ENCODE results near the gene PRDM1. TPM values are rescaled to one million over a fixed set of nuclear protein-coding genes. Genes with fewer than 3 reads are reported as not detected.

PRDM1 gene
- total and polyA plus RNA-seq, 8 donors, result 5.5 to 11.1 (median 8.8) TPM

DNA sequence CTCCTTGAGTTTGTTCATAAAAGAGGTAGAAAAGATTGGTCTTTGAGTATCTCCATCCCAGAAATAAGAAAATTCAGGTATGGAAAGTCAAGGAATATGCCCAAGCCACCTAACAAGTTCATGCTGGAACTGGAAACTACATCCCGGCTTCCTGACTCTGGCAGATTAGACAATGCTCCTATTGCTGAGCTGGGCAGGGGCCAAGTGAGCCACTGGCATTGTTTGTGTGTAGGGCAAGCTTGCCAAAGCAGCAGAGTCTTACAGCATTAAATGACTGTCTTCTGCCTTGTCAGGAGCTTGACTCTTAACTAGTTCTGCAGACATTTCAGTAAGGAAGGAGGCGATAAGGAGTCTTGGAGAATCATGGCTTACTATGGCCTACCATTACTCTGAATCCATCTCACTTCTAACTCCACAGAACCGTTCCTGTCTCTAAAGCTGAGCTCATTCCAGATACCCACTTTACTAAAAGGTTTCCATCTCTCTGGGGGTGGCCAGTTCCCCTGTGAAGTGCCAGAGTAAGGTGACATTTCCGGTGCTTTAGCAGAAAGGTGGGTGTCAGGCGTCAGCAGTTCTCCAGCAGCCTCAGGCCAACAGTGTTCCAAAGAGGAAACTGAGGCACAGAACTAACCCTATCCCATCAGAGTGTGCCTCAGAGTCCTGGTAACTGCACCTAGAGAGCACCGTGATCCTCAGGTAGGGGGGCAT is 30.1 kb downstream of the PRDM1 start:
- DNase-seq (no peak), ATAC-seq (no peak)

DNA sequence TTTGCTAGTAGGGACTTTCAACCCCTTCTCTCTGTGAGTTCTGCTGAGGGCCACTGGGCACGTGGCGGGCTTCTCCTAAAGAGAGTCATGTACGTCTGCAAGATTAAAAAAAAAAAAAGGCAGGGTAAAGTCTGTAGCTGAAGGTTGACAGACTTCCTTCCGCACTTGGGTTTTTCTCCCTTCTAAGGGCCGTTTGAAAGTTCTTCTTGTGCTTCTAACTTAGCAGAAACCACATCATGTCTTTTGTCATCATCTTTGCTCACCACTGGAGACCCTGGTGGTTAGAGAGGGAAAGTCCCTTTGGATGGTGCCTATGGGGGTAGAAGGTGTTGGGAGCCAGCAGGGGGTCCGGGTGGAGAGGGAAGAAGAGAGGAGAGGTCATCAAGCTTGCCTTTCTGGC is 31.4 kb downstream of the PRDM1 start:
- peaks cover 0 to 36% of the 10 kb centered on the region in 2 donors for H3K4me1 ChIP-seq
- DNase-seq (peak in 1 of 4 donors; percentile 41), ATAC-seq (no peak)
- no peaks in the 10 kb centered on the region for H3K9me3 ChIP-seq
- H3K27me3 ChIP-seq, result no peaks in the 10 kb centered on the region
- TF ChIP-seq, protein P1, sequence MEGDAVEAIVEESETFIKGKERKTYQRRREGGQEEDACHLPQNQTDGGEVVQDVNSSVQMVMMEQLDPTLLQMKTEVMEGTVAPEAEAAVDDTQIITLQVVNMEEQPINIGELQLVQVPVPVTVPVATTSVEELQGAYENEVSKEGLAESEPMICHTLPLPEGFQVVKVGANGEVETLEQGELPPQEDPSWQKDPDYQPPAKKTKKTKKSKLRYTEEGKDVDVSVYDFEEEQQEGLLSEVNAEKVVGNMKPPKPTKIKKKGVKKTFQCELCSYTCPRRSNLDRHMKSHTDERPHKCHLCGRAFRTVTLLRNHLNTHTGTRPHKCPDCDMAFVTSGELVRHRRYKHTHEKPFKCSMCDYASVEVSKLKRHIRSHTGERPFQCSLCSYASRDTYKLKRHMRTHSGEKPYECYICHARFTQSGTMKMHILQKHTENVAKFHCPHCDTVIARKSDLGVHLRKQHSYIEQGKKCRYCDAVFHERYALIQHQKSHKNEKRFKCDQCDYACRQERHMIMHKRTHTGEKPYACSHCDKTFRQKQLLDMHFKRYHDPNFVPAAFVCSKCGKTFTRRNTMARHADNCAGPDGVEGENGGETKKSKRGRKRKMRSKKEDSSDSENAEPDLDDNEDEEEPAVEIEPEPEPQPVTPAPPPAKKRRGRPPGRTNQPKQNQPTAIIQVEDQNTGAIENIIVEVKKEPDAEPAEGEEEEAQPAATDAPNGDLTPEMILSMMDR (IDR thresholded peaks at IDR 0.05), result no peak
- intact Hi-C loops (cut with DNase I), result no loop called here
- H3K4me3 ChIP-seq, result no peak overlapping the region
- H3K36me3 ChIP-seq, result no peaks in the 10 kb centered on the region
- no peak overlapping the region for H3K27ac ChIP-seq

More for the DNA sequence above, 30.1 kb downstream of the PRDM1 start:
- H3K4me3 ChIP-seq, result no peak overlapping the region
- H3K9me3 ChIP-seq, result no peaks in the 10 kb centered on the region
- TF ChIP-seq, protein P1 (IDR thresholded peaks at IDR 0.05), result no peak
- no peaks in the 10 kb centered on the region for H3K36me3 ChIP-seq
- H3K4me1 ChIP-seq, result peaks cover 0 to 36% of the 10 kb centered on the region in 2 donors
- no peak overlapping the region for H3K27ac ChIP-seq
- no peaks in the 10 kb centered on the region for H3K27me3 ChIP-seq
- intact Hi-C loops (cut with DNase I), result no loop called here

DNA sequence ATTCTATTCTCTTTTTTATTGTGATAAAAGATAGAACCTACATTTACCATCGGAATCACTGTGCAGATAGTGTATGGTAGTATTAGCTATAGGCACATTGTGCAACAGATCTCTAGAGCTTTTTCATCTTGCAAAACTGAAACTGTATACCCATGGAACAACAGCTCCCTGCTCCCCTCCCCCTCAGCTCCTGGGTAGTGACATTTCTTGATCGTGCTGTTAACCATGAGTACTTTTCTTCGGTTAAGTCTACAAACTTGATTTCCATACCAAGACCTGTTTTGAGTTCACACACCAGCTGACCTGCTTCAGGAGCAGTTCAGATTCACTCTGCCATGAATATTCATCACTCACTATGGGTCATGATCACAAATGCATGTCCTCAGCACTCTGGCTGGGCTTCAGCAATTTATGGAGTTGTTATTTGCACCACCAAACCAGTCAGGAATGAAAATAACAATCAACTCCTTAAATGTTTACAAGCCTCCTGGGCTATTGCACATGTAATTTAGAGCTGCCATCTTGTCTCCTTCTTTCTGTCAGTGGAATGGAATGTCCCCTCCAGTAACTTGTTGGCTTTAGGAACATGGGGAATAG is 32.8 kb downstream of the PRDM1 start:
- TF ChIP-seq, protein P1 (IDR thresholded peaks at IDR 0.05), result no peak
- peaks cover 0 to 23% of the 10 kb centered on the region in 2 donors for H3K4me1 ChIP-seq
- no peak for ATAC-seq
- H3K4me3 ChIP-seq, result no peak overlapping the region
- H3K27me3 ChIP-seq, result no peaks in the 10 kb centered on the region
- DNase-seq, result no peak
- H3K9me3 ChIP-seq, result no peaks in the 10 kb centered on the region
- intact Hi-C loops (cut with DNase I), result no loop called here
- no peak overlapping the region for H3K27ac ChIP-seq
- H3K36me3 ChIP-seq, result no peaks in the 10 kb centered on the region

DNA sequence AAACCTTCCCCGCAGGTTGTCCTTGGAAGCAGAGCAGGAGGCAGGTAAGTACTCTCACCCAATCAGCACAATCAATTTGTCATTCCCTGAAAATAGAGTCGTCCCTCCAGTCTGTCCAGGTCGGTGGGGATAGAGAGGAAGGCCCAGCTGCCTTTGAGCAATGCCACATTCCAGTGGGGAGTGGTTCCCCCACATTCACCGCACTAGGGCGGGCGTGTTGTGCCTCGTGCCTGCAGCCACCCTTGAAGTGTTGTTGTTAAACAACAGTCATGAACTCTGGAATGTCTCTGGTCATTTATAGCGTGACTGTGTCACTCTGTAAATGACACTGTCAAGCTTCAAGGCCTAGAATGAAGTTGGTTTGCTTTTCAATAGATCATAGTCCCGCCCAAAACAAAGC is 33.4 kb downstream of the PRDM1 start:
- TF ChIP-seq, protein P1 (IDR thresholded peaks at IDR 0.05), result no peak
- H3K4me3 ChIP-seq, result no peak overlapping the region
- H3K9me3 ChIP-seq, result no peaks in the 10 kb centered on the region
- H3K36me3 ChIP-seq, result no peaks in the 10 kb centered on the region
- DNase-seq, result peak in 2 of 4 donors; percentile 66 to 85
- peaks cover 0 to 23% of the 10 kb centered on the region in 2 donors for H3K4me1 ChIP-seq
- no peaks in the 10 kb centered on the region for H3K27me3 ChIP-seq
- peak; percentile 83 for ATAC-seq
- H3K27ac ChIP-seq, result no peak overlapping the region
- intact Hi-C loops (cut with DNase I), result no loop called here

DNA sequence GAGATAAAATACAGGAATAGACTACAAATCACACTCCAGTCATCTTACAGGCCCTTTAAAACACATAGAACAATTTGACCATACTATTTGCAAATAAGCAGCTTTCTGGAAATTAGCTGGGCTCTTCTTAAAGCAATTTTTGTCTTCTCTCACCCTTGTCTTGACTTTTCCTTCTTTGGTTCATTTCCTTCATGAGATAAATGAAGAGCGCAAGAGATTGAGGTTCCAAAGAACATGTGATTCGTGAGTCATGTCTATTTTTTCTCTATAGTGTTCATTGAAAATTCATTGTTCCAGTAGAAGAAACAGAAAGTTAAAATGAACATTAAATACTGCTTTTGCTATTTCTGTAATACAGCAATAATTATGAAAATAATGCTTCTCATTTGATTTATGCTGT is 33.9 kb downstream of the PRDM1 start:
- intact Hi-C loops (cut with DNase I), result no loop called here
- no peak for ATAC-seq

More for the DNA sequence above, 33.9 kb downstream of the PRDM1 start:
- H3K36me3 ChIP-seq, result no peaks in the 10 kb centered on the region
- H3K27ac ChIP-seq, result no peak overlapping the region
- no peak overlapping the region for H3K4me3 ChIP-seq
- H3K9me3 ChIP-seq, result no peaks in the 10 kb centered on the region
- H3K4me1 ChIP-seq, result peaks cover 0 to 23% of the 10 kb centered on the region in 2 donors
- DNase-seq, result no peak
- TF ChIP-seq, protein P1 (IDR thresholded peaks at IDR 0.05), result no peak
- no peaks in the 10 kb centered on the region for H3K27me3 ChIP-seq

Data from left lung (tissue), 10 donors.